Glutamatergic neuron (in vitro differentiated cells): Measurements from ENCODE around the gene FYCO1. TPM values are rescaled to one million over a fixed set of nuclear protein-coding genes. Genes with fewer than 3 reads are reported as not detected.

Source experiments
- DNase-seq: peaks from one replicate; pipeline ENCODE4 v3.0.0; 2022
- H3K27ac Mint-ChIP-seq: one replicate; pipeline ENCODE4 v1.8.0; 2020; ENCODE audit warnings: mild to moderate bottlenecking, mixed read lengths, inconsistent platforms; ENCODE audit not compliant: unreplicated experiment
- H3K27me3 Mint-ChIP-seq: one replicate; pipeline ENCODE4 v1.8.0; 2020; ENCODE audit warnings: mild to moderate bottlenecking, moderate library complexity, mixed read lengths, inconsistent platforms; ENCODE audit not compliant: unreplicated experiment
- H3K36me3 Mint-ChIP-seq: one replicate; pipeline ENCODE4 v1.8.0; 2020; ENCODE audit warnings: mild to moderate bottlenecking, mixed read lengths, inconsistent platforms; ENCODE audit not compliant: unreplicated experiment
- H3K4me1 Mint-ChIP-seq: one replicate; pipeline ENCODE4 v1.8.0; 2020; ENCODE audit warnings: mild to moderate bottlenecking, low read depth, mixed read lengths, inconsistent platforms; ENCODE audit not compliant: unreplicated experiment
- H3K4me3 Mint-ChIP-seq: one replicate; pipeline ENCODE4 v1.8.0; 2020; ENCODE audit warnings: mild to moderate bottlenecking, mixed read lengths, inconsistent platforms; ENCODE audit not compliant: unreplicated experiment
- H3K9me3 Mint-ChIP-seq: one replicate; pipeline ENCODE4 v1.8.0; 2020; ENCODE audit warnings: mild to moderate bottlenecking, moderate library complexity, mixed read lengths, inconsistent platforms; ENCODE audit not compliant: unreplicated experiment
- total RNA-seq: library from RNA; stranded (reverse); fragmentation: NEBNext Ultra II Directional; extraction: Animal tissue kit (Norgen Biotek cat#: 25700); gene quantifications from one replicate; pipeline ENCODE4 v1.2.1, GENCODE V29; 2021; ENCODE audit not compliant: unreplicated experiment
- TF ChIP-seq, protein P1 (sequence below): fragments of 200-600 bp; sonication (generic); IDR thresholded peaks from one replicate; pipeline ENCODE4 v1.5.0; 2021; ENCODE audit not compliant: partially characterized antibody, unreplicated experiment

Gene FYCO1
- total RNA-seq, 1 donor from 2014 or later, result 3.8 TPM

DNA sequence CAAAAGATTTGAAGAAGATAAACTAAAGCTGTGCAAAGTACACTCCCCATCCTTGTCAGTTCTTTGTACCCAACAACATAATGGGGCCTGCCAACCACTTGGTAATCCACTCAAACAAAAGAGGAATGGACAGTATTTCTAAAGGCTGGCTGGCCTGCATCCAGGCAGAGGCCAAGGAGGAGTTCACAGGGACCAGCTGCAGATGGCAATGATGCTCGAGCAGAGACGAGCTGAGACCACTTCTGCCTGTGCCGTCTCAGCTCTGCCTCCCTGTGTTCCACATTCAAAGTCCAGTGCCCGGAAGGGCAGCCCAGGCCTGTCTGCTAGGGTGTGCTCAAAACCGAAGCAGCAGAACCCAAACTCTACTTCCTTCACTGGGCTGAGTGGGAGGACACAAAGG, 38.0 kb downstream of the FYCO1 start:
- H3K27ac Mint-ChIP-seq, result no peak overlapping the region
- no peaks in the 10 kb centered on the region for H3K9me3 Mint-ChIP-seq
- TF ChIP-seq, protein P1, sequence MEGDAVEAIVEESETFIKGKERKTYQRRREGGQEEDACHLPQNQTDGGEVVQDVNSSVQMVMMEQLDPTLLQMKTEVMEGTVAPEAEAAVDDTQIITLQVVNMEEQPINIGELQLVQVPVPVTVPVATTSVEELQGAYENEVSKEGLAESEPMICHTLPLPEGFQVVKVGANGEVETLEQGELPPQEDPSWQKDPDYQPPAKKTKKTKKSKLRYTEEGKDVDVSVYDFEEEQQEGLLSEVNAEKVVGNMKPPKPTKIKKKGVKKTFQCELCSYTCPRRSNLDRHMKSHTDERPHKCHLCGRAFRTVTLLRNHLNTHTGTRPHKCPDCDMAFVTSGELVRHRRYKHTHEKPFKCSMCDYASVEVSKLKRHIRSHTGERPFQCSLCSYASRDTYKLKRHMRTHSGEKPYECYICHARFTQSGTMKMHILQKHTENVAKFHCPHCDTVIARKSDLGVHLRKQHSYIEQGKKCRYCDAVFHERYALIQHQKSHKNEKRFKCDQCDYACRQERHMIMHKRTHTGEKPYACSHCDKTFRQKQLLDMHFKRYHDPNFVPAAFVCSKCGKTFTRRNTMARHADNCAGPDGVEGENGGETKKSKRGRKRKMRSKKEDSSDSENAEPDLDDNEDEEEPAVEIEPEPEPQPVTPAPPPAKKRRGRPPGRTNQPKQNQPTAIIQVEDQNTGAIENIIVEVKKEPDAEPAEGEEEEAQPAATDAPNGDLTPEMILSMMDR, result no peak
- no peaks in the 10 kb centered on the region for H3K4me1 Mint-ChIP-seq
- peaks cover 4% of the 10 kb centered on the region for H3K36me3 Mint-ChIP-seq
- no peaks in the 10 kb centered on the region for H3K27me3 Mint-ChIP-seq
- DNase-seq, result no peak
- no peak overlapping the region for H3K4me3 Mint-ChIP-seq

DNA sequence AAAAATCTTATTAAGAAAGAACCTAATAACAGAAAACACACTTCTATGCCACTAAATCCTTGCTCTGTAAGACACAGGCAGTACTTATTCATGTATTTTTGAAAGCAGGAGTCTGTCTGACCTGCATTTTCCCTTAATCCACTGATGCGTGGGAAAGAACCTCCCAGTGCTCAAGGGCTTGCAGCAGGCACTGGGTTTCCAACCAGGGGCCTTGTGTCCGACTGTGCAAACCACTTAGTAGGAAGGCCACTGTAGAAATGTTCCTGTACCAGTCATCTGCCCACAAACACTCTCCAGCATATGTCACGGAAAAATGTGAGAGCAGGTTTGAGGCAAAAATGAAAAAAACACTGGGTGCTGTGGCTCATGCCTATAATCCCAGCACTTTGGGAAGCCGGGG, 39.9 kb downstream of the FYCO1 start:
- Mint-ChIP-seq H3K4me1 (no peaks in the 10 kb centered on the region), H3K27me3 (no peaks in the 10 kb centered on the region), H3K9me3 (no peaks in the 10 kb centered on the region), H3K27ac (no peak overlapping the region), H3K4me3 (no peak overlapping the region), H3K36me3 (peaks cover under 1% of the 10 kb centered on the region)
- DNase-seq, result no peak
- TF ChIP-seq, protein P1, result no peak

DNA sequence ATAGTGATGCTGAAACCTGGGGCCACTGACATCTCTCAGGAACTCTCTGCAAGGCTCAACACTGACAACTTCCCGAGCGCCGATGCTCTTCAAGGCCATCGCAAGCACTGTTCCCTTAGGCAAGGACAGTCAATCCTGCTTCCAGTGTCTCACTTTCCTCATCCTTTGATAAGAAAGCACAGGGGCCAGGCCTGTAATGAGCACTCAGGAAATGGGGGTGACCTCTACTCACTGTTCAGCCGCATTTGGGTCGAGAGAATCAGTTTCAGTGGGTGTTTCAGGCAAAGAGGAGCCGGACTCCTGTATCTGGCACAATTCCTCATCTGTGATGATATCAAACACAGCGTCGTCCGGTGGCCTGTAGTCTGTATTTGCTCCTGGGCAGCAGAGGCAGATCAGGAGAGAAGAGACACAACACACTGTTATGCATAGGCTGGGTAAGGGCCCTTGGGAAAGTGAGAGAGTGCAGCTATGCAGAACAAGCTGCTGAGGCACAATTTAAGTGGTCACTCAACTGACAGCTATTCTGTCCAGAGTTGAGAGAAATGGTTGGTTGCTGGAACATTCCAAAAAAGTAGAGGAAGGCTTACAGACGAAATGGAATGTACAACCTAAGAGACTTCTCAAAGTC, 40.5 kb downstream of the FYCO1 start:
- no peaks in the 10 kb centered on the region for H3K27me3 Mint-ChIP-seq

DNA sequence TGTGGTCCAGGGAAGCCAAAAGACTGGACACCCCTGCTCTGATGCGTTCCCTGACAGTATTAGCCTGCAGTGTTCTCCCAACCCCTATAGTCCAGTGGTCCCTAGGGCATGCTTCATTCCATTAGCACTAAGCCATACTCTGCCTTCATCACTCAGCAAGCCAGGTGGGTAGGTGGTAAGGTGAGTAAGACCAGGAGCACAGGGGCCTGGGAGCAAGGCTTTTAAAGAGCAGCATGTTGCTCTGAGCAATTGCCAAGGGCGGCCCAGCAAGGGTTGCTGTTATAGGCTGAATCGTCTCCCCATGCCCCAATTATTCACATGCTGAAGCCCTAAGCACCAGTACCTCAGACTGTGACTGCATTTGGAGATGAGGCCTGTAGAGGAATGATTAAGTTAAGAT, 41.3 kb downstream of the FYCO1 start:
- no peaks in the 10 kb centered on the region for H3K36me3 Mint-ChIP-seq
- no peaks in the 10 kb centered on the region for H3K4me1 Mint-ChIP-seq
- no peak overlapping the region for H3K27ac Mint-ChIP-seq
- no peak overlapping the region for H3K4me3 Mint-ChIP-seq
- no peak for DNase-seq
- H3K27me3 Mint-ChIP-seq, result no peaks in the 10 kb centered on the region
- TF ChIP-seq, protein P1, result no peak
- H3K9me3 Mint-ChIP-seq, result no peaks in the 10 kb centered on the region

More for the DNA sequence above, 40.5 kb downstream of the FYCO1 start:
- H3K4me1 Mint-ChIP-seq, result no peaks in the 10 kb centered on the region
- TF ChIP-seq, protein P1, result no peak
- no peaks in the 10 kb centered on the region for H3K36me3 Mint-ChIP-seq
- no peak for DNase-seq
- no peaks in the 10 kb centered on the region for H3K9me3 Mint-ChIP-seq
- H3K4me3 Mint-ChIP-seq, result no peak overlapping the region
- no peak overlapping the region for H3K27ac Mint-ChIP-seq

DNA sequence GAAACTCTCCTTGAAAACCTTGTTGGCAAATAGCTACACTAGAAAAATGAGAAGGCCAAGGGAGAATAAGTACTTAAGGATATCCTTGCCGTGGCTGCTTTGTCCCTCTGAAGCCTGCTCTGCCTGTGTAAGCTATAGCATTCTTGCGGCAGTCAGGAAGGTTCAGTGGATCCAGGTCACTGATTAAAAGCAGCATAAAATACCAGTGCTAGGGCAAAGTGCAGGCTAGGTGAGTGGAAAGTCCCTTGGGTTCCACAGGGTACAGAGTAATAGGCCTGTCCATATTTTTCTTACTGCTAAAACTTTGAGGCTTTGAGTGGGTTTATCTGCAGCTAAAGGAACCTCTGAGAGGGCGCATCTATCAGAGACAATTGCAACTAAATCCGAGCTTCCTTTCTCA, 42.1 kb downstream of the FYCO1 start:
- Mint-ChIP-seq H3K27ac (no peak overlapping the region), H3K4me3 (no peak overlapping the region), H3K36me3 (no peaks in the 10 kb centered on the region), H3K27me3 (no peaks in the 10 kb centered on the region), H3K9me3 (no peaks in the 10 kb centered on the region), H3K4me1 (no peaks in the 10 kb centered on the region)
- TF ChIP-seq, protein P1, result no peak
- no peak for DNase-seq
